Ovary (tissue), 9 donors: ENCODE measurements around the gene YDJC. TPM values are rescaled to one million over a fixed set of nuclear protein-coding genes. Genes with fewer than 3 reads are reported as not detected.
A peak's percentile ranks its signal among the peaks of the same experiment; 100 is the strongest.
"Not testable (repeated sequence)": the region's sequence is repeated elsewhere in the genome, so short reads cannot be mapped to it uniquely, and the experiment has no call there.

Experiments used
- DNase-seq, 5 donors: peaks; one replicate each; pipeline ENCODE4 v3.0.0-alpha.2; 2019 to 2020
- H3K27ac ChIP-seq, 2 donors: fragments of 200-600 bp; one replicate each; pipeline versions ENCODE4 v1.5.1 to v1.8.0; 2019 to 2022
- H3K27me3 ChIP-seq: fragments of 200-600 bp; one replicate; pipeline ENCODE4 v1.8.0; 2022
- H3K36me3 ChIP-seq: fragments of 200-600 bp; sonication (generic); one replicate; pipeline ENCODE4 v1.5.1; 2019
- H3K4me1 ChIP-seq: one replicate; pipeline ENCODE4 v1.8.1; 2013; ENCODE audit warnings: mild to moderate bottlenecking, moderate library complexity; ENCODE audit not compliant: insufficient read depth
- H3K4me3 ChIP-seq: fragments of 200-600 bp; sonication (generic); one replicate; pipeline ENCODE4 v1.5.1; 2017
- H3K9me3 ChIP-seq, 2 donors: fragments of 200-600 bp in 1 of 2; sonication (generic) in 1 of 2; one replicate each; pipeline versions ENCODE4 v1.5.1 to v1.8.1; 2013 to 2019; ENCODE audit warnings: mild to moderate bottlenecking in 1 of 2, moderate library complexity in 1 of 2
- EP300 ChIP-seq: sonication (generic); formaldehyde crosslinking; IDR thresholded peaks from one replicate; pipeline ENCODE4 v1.6.1; 2017; ENCODE audit warnings: antibody characterized with exemption
- POLR2A ChIP-seq: fragments of 450-650 bp; IDR thresholded peaks from one replicate; pipeline ENCODE4 v1.6.1; 2017; ENCODE audit warnings: antibody characterized with exemption, mild to moderate bottlenecking, moderate library complexity
- WGBS, 3 donors: extraction: QIAGEN DNeasy Blood & Tissue Kit in 1 of 3; methylation state at CpG; one replicate each; pipeline versions ENCODE4 v1.1.5 to v1.1.7; 2013 to 2017; 5-methylcytosine and 5-hydroxymethylcytosine counted together
- intact Hi-C, 4 donors: fragments of 100-400 bp; cut with DNase I; formaldehyde crosslinking; loops; one replicate each; pipeline versions ENCODE4 v1.11.0 to v1.15.1; 2022 to 2023
- polyA plus RNA-seq, 2 donors: library from polyadenylated mRNA; stranded (reverse); fragments of 200-250 nt in 1 of 2; fragments of 350-450 nt in 1 of 2; fragmentation: Illumina TruSeq in 1 of 2; extraction: RNeasy Lipid Tissue Mini Kit (QIAGEN cat#74804) in 1 of 2; gene quantifications; one replicate each; pipeline ENCODE4 v1.2.3, GENCODE V29; 2013 to 2014
- total RNA-seq, 7 donors: library from RNA; depleted of rRNA in 2 of 7; stranded (reverse); fragments of >200 nt in 2 of 7; fragmentation: NEBNext Ultra II Directional in 3 of 7; extraction: Animal tissue kit (Norgen Biotek cat#: 25700) in 3 of 7; gene quantifications; one replicate each; pipeline versions ENCODE4 v1.1.0 to v1.2.4, GENCODE V29; 2016 to 2023
- TF ChIP-seq, protein P1 (sequence below), 3 donors: fragments of 450-650 bp in 2 of 3; fragments of 200-600 bp in 1 of 3; IDR thresholded peaks; one replicate each; pipeline versions ENCODE4 v1.5.1 to v1.8.0; 2016 to 2022; ENCODE audit warnings: antibody characterized with exemption in 3 of 3, mild to moderate bottlenecking in 1 of 3
- donor health status: DM: no; HTN: no; CAD: no; lungs with moderate emphysema.
- donor health status: DM: no; HTN: no; CAD: no.
- donor health status: Bipolar disorder and iron deficiency.
- donor health status: DM: yes; HTN: yes; CAD: no.
- donor health status: DM: no; HTN: no; CAD: no.
- donor health status: DM: yes; HTN: yes; CAD: no.

The YDJC gene
- total and polyA plus RNA-seq, 9 donors, result 1.8 to 45.1 (median 17.0) TPM

DNA sequence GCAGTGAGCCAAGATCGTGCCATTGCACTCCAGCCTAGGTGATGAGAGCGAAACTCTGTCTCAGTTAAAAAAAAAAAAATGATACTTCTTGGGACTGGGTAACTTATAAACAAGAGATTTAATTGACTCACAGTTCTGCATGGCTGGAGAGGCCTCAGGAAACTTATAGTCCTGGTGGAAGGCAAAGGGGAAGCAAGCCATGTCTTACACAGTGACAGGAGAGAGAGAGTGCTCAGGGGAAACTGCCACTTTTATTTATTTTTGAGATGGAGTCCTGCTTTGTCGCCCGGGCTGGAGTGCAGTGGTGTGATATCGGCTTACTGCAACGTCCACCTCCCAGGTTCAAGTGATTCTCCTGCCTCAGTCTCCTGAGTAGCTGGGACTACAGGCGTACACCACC, 20.5 kb upstream of the YDJC start:
- Histone ChIP-seq H3K4me1 (peaks cover 7% of the 10 kb centered on the region), H3K27me3 (no peaks in the 10 kb centered on the region), H3K36me3 (no peaks in the 10 kb centered on the region), H3K9me3 (no peaks in the 10 kb centered on the region), H3K27ac (no peak overlapping the region), H3K4me3 (no peak overlapping the region)
- intact Hi-C loops, result no loop called here
- 94% methylated on average over 7 of the region's 7 CpGs for WGBS, 3 donors
- TF ChIP-seq EP300 (no peak), POLR2A (no peak)
- TF ChIP-seq, protein P1, sequence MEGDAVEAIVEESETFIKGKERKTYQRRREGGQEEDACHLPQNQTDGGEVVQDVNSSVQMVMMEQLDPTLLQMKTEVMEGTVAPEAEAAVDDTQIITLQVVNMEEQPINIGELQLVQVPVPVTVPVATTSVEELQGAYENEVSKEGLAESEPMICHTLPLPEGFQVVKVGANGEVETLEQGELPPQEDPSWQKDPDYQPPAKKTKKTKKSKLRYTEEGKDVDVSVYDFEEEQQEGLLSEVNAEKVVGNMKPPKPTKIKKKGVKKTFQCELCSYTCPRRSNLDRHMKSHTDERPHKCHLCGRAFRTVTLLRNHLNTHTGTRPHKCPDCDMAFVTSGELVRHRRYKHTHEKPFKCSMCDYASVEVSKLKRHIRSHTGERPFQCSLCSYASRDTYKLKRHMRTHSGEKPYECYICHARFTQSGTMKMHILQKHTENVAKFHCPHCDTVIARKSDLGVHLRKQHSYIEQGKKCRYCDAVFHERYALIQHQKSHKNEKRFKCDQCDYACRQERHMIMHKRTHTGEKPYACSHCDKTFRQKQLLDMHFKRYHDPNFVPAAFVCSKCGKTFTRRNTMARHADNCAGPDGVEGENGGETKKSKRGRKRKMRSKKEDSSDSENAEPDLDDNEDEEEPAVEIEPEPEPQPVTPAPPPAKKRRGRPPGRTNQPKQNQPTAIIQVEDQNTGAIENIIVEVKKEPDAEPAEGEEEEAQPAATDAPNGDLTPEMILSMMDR (IDR thresholded peaks at IDR 0.05), result no peak
- DNase-seq, result no peak

DNA sequence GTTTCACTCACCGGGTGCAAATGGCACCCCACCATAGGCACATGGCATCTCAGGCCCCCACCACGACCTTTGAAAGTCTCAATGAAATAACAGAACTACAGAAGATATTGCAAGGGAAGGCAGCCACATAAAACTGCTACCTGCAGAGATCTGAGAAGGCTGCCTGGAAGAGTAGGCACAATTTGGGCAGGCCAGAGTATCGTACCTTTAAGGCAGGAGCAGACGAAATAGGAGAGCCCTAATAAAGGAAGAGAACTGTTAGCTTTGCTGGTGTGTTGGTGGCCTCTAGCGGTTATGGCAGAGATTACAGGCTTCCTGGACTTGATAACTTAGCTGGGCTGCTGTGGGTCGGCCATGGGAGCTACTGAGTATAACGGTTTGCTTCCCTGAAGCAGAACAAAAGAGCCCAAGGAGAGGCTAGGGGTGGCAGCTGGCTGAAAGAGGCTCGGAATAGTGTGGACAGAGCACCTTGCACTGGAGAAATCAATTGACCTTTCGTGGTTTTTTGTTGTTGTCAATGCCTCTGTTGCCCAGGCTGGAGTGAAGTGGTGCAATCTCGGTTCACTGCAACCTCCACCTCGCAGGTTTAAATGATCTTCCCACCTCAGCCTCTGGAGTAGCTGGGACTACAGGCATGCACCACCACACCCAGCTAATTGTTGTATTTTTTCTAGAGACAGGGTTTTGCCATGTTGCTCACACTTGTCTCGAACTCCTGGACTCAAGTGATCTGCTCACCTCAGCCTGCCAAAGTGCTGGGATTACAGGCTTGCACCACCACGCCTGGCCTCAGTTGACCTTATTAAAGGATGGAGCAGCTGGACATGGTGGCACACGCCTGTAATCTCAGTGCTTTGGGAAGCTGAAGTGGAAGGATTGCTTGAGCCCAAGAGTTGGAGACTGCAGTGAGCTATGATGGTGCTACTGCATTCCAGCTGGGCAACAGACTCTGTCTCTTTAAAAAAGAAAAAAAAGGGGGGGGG, 17.1 kb upstream of the YDJC start:
- H3K27me3 ChIP-seq, result no peaks in the 10 kb centered on the region
- intact Hi-C loops, result no loop called here
- TF ChIP-seq, protein P1 (IDR thresholded peaks at IDR 0.05), result peak; percentile 73 to 82 (median 73)
- TF ChIP-seq POLR2A (no peak), EP300 (no peak)
- no peak overlapping the region for H3K4me3 ChIP-seq
- peak; percentile 63 to 83 (median 75) for DNase-seq
- no peak overlapping the region for H3K27ac ChIP-seq
- H3K36me3 ChIP-seq, result no peaks in the 10 kb centered on the region
- peaks cover 4% of the 10 kb centered on the region for H3K4me1 ChIP-seq
- H3K9me3 ChIP-seq, result no peaks in the 10 kb centered on the region
- WGBS, 3 donors, result 38 to 44% (median 41%) methylated on average over 14 of the region's 14 CpGs

DNA sequence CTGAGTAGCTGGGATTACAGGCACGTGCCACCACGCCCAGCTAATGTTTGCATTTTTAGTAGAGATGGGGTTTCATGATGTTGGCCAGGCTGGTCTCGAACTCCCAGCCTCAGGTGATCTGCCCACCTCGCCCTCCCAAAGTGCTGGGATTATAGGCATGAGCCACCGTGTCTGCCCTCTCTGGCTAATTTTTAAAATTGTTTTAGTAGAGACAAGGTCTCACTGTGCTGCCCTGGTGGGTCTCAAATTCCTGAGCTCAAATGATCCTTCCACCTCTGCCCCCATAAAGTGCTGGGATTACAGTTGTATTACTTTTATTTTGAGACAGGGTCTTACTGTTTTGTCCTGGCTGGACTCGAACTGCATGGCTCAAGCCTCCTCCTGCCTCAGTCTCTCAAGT, 15.7 kb upstream of the YDJC start:
- H3K4me1 ChIP-seq, DNase-seq, H3K4me3 ChIP-seq, H3K9me3 ChIP-seq, H3K27ac ChIP-seq, intact Hi-C loops, H3K27me3 ChIP-seq, H3K36me3 ChIP-seq: not testable (repeated sequence)
- 89 to 94% (median 93%) methylated on average over 6 of the region's 6 CpGs for WGBS, 3 donors

DNA sequence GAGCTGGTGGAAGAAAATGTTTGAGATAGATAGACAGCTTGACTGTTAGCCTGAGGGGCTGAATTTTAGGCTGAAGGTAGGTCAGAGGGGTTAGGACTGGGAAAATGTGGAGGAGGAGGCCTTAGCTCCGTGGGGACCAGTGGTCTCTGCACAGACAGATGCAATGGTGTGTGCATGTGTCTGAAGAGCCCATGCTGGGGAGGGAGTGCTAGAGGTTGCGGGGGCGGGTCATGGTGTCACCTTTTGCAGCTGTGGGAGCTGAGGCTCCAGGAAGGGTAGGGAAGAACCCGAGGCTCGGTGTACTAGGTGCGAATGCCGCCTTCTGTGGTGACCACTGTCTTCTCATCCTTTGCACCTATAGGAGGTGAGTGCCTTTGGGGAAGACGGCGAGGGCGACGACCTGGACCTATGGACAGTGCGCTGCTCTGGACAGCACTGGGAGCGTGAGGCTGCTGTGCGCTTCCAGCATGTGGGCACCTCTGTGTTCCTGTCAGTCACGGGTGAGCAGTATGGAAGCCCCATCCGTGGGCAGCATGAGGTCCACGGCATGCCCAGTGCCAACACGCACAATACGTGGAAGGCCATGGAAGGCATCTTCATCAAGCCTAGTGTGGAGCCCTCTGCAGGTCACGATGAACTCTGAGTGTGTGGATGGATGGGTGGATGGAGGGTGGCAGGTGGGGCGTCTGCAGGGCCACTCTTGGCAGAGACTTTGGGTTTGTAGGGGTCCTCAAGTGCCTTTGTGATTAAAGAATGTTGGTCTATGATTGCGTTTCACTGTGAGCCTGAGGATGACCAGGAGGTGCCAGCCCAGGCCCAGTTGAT, 13.9 kb upstream of the YDJC start:
- no peaks in the 10 kb centered on the region for H3K27me3 ChIP-seq
- no peak overlapping the region for H3K4me3 ChIP-seq
- intact Hi-C loops, result no loop called here
- TF ChIP-seq EP300 (no peak), POLR2A (no peak)
- TF ChIP-seq, protein P1 (IDR thresholded peaks at IDR 0.05), result no peak
- no peaks in the 10 kb centered on the region for H3K9me3 ChIP-seq
- no peak overlapping the region for H3K27ac ChIP-seq
- 83 to 86% (median 84%) methylated on average over 22 of the region's 22 CpGs for WGBS, 3 donors
- DNase-seq, result no peak
- H3K4me1 ChIP-seq, result peaks cover 2% of the 10 kb centered on the region
- no peaks in the 10 kb centered on the region for H3K36me3 ChIP-seq
